SK-N-SH treated with all-trans-retinoic acid at 6 μM for 48 hours (cell line): ENCODE results near the gene NLGN2.

ENCODE experiments used
- ATAC-seq: fragments of 200-7000 bp; cut with Tn5 transposase; 3 replicates; pipeline ENCODE4 v1.9.1; 2020; ENCODE audit warnings: mild to moderate bottlenecking, moderate library complexity
- ARNTL ChIP-seq: fragments of 450-650 bp; formaldehyde crosslinking; IDR thresholded peaks from 2 replicates; pipeline ENCODE4 v1.5.0; 2020; ENCODE audit warnings: low read depth, mild to moderate bottlenecking, moderate library complexity, borderline replicate concordance
- BACH2 ChIP-seq: fragments of 250-450 bp; sonication (Bioruptor Pico); IDR thresholded peaks from 2 replicates; pipeline ENCODE4 v1.9.0; 2021; ENCODE audit warnings: mild to moderate bottlenecking, borderline replicate concordance
- CSDC2 ChIP-seq: fragments of 250-450 bp; sonication (Bioruptor Pico); IDR thresholded peaks from 2 replicates; pipeline ENCODE4 v1.5.0; 2020; ENCODE audit warnings: mild to moderate bottlenecking, moderate library complexity
- GLIS3 ChIP-seq: fragments of 250-450 bp; sonication (Bioruptor Pico); IDR thresholded peaks from 2 replicates; pipeline ENCODE4 v1.5.0; 2020; ENCODE audit warnings: mild to moderate bottlenecking, moderate library complexity
- ISL1 ChIP-seq: fragments of 250-450 bp; sonication (Bioruptor Pico); IDR thresholded peaks from 2 replicates; pipeline ENCODE4 v2.1.2; 2022; ENCODE audit warnings: mild to moderate bottlenecking, moderate library complexity
- PPARA ChIP-seq: fragments of 250-450 bp; sonication (Bioruptor Pico); IDR thresholded peaks from 2 replicates; pipeline ENCODE4 v1.5.0; 2020; ENCODE audit warnings: mild to moderate bottlenecking, borderline replicate concordance
- SNAI2 ChIP-seq: fragments of 250-450 bp; sonication (Bioruptor Pico); IDR thresholded peaks from 2 replicates; pipeline ENCODE4 v1.5.0; 2020; ENCODE audit warnings: mild to moderate bottlenecking, moderate library complexity
- TCF4 ChIP-seq: fragments of 250-450 bp; sonication (Bioruptor Pico); IDR thresholded peaks from 2 replicates; pipeline ENCODE4 v1.8.0; 2021; ENCODE audit warnings: mild to moderate bottlenecking, moderate library complexity, borderline replicate concordance
- ZC3H10 ChIP-seq: fragments of 250-450 bp; sonication (Bioruptor Pico); IDR thresholded peaks from 2 replicates; pipeline ENCODE4 v1.5.1; 2021; ENCODE audit warnings: mild to moderate bottlenecking, moderate library complexity
- ZFP3 ChIP-seq: fragments of 250-450 bp; sonication (Bioruptor Pico); IDR thresholded peaks from 2 replicates; pipeline ENCODE4 v1.5.0; 2020; ENCODE audit warnings: mild to moderate bottlenecking, moderate library complexity
- ZFP30 ChIP-seq: fragments of 450-650 bp; formaldehyde crosslinking; IDR thresholded peaks from 2 replicates; pipeline ENCODE4 v1.5.0; 2022; ENCODE audit warnings: mild to moderate bottlenecking, moderate library complexity
- ZNF565 ChIP-seq: fragments of 450-650 bp; formaldehyde crosslinking; conservative IDR thresholded peaks from 2 replicates; pipeline ENCODE4 v1.5.0; 2020; ENCODE audit warnings: low read depth, mild to moderate bottlenecking, moderate library complexity
- ZNF70 ChIP-seq: fragments of 450-650 bp; formaldehyde crosslinking; IDR thresholded peaks from 2 replicates; pipeline ENCODE4 v1.5.0; 2020; ENCODE audit warnings: mild to moderate bottlenecking, moderate library complexity
- ZNF8 ChIP-seq: fragments of 450-650 bp; formaldehyde crosslinking; IDR thresholded peaks from 2 replicates; pipeline ENCODE4 v1.5.0; 2020; ENCODE audit warnings: mild to moderate bottlenecking, moderate library complexity
- TF ChIP-seq, protein P1 (sequence below): fragments of 250-450 bp; sonication (Bioruptor Pico); IDR thresholded peaks from 2 replicates; pipeline ENCODE4 v1.8.0; 2020; ENCODE audit warnings: mild to moderate bottlenecking, moderate library complexity, borderline replicate concordance
- TF ChIP-seq, protein P2 (sequence below): fragments of 250-450 bp; sonication (Bioruptor Pico); IDR thresholded peaks from 2 replicates; pipeline ENCODE4 v1.5.1; 2021; ENCODE audit warnings: mild to moderate bottlenecking, moderate library complexity
- TF ChIP-seq, protein P3 (sequence below): fragments of 250-450 bp; sonication (Bioruptor Pico); IDR thresholded peaks from 2 replicates; pipeline ENCODE4 v1.5.1; 2020; ENCODE audit warnings: low read depth, mild to moderate bottlenecking, moderate library complexity
- TF ChIP-seq, protein P4 (sequence below): fragments of 250-450 bp; sonication (Bioruptor Pico); IDR thresholded peaks from 2 replicates; pipeline ENCODE4 v1.5.0; 2020; ENCODE audit warnings: mild to moderate bottlenecking, moderate library complexity
- TF ChIP-seq, protein P5 (sequence below): fragments of 250-450 bp; sonication (Bioruptor Pico); IDR thresholded peaks from 2 replicates; pipeline ENCODE4 v1.8.0; 2021; ENCODE audit warnings: low read depth, mild to moderate bottlenecking, moderate library complexity, borderline replicate concordance

Gene NLGN2

DNA sequence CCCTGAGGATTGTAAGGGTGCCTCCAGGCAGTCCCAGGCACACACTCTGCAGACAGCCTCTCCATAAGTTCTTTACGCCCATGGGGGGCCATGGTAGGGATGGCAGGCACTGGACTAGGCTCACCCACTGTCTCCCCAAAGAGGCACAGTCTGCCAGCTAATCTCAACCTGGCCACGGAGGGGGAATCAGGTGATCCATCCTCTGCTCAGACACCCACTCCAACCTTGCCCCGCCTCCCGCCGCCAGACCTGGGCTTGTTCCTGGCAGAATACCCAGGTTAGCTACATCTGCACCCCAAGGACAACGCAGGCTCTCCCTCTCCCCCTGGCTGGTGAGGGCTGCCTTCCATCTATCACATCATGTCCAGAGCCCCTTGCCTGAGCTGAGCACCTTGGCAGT, 1.2 kb downstream of the NLGN2 start (continued):
- TF ChIP-seq, protein P1, sequence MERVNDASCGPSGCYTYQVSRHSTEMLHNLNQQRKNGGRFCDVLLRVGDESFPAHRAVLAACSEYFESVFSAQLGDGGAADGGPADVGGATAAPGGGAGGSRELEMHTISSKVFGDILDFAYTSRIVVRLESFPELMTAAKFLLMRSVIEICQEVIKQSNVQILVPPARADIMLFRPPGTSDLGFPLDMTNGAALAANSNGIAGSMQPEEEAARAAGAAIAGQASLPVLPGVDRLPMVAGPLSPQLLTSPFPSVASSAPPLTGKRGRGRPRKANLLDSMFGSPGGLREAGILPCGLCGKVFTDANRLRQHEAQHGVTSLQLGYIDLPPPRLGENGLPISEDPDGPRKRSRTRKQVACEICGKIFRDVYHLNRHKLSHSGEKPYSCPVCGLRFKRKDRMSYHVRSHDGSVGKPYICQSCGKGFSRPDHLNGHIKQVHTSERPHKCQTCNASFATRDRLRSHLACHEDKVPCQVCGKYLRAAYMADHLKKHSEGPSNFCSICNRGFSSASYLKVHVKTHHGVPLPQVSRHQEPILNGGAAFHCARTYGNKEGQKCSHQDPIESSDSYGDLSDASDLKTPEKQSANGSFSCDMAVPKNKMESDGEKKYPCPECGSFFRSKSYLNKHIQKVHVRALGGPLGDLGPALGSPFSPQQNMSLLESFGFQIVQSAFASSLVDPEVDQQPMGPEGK (CRISPR knock-in tag), result no peak
- TF ChIP-seq ZNF70 (CRISPR knock-in tag) (no peak), ZNF8 (CRISPR knock-in tag) (no peak)

DNA sequence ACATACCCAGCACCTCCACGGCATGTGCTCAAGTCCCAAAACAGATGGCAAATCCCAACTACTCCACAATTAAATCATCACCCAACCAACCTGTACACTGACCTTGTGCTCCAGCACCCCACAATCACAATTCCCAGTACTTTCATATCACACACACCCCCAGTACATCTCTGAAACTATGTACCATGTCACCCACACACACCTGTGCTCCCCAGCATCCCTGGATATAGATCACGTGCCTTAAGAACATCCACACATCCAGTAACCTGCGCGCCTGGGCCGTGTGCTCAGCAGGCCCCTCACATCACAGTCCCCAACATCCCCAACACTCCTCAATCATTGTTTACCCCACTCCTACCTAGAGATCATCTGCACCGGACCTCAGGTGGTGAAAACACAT, 2.1 kb downstream of the NLGN2 start:
- no peak for ATAC-seq
- TF ChIP-seq BACH2 (CRISPR knock-in tag) (no peak), TCF4 (CRISPR knock-in tag) (no peak), ZFP30 (CRISPR knock-in tag) (no peak), ZC3H10 (no peak), ZFP3 (no peak)
- TF ChIP-seq, protein P2, sequence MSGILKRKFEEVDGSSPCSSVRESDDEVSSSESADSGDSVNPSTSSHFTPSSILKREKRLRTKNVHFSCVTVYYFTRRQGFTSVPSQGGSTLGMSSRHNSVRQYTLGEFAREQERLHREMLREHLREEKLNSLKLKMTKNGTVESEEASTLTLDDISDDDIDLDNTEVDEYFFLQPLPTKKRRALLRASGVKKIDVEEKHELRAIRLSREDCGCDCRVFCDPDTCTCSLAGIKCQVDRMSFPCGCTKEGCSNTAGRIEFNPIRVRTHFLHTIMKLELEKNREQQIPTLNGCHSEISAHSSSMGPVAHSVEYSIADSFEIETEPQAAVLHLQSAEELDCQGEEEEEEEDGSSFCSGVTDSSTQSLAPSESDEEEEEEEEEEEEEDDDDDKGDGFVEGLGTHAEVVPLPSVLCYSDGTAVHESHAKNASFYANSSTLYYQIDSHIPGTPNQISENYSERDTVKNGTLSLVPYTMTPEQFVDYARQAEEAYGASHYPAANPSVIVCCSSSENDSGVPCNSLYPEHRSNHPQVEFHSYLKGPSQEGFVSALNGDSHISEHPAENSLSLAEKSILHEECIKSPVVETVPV (CRISPR knock-in tag), result no peak
- TF ChIP-seq, protein P3, sequence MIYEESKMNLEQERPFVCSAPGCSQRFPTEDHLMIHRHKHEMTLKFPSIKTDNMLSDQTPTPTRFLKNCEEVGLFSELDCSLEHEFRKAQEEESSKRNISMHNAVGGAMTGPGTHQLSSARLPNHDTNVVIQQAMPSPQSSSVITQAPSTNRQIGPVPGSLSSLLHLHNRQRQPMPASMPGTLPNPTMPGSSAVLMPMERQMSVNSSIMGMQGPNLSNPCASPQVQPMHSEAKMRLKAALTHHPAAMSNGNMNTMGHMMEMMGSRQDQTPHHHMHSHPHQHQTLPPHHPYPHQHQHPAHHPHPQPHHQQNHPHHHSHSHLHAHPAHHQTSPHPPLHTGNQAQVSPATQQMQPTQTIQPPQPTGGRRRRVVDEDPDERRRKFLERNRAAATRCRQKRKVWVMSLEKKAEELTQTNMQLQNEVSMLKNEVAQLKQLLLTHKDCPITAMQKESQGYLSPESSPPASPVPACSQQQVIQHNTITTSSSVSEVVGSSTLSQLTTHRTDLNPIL (CRISPR knock-in tag), result no peak
- TF ChIP-seq, all 23 proteins: peak for 0

DNA sequence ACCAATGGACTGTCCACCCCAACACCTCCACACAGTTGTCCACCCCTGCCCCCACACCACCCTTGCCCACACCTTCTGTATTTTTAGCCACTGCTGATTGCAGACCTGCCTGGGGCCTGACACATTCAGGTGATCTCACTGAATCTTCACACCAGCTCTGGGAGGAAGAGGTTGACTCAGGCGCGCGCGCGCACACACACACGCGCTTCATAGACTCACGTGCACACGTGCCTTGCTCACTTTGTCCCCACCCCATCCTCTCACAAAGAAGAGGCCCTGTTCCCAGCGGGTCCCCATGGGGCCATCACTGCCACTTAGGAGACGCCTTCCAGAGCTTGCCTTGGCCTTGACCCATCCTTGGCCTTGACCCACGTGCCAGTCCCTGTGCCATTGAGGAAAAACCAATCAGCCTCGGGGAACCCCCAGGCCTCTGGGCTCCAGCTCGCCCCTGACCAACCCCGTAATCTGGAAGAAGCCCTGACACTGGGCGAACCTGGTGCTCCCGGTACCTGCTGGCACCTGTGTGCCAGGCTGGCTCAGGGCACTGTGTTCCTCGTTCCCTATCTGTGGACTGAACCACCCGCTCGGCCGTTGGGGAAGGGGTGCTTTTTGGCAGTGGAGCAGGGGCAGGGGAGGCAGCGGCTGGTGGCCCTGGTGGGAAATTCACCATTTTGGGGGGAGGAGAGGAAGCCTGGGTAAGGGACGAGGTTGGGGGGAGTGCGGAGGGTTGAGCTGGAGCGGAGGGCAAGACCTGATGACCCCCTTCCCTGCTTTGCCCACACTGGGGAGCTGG, 3.2 kb downstream of the NLGN2 start:
- ATAC-seq, result no peak
- TF ChIP-seq, protein P1 (CRISPR knock-in tag), result no peak
- no peak for TF ChIP-seq PPARA (CRISPR knock-in tag)
- no peak for TF ChIP-seq ARNTL (CRISPR knock-in tag)
- no peak for TF ChIP-seq ISL1 (CRISPR knock-in tag)
- TF ChIP-seq GLIS3, result no peak
- TF ChIP-seq, protein P3 (CRISPR knock-in tag), result no peak
- no peak for TF ChIP-seq SNAI2 (CRISPR knock-in tag)
- no peak for TF ChIP-seq CSDC2 (CRISPR knock-in tag)
- TF ChIP-seq, protein P4, sequence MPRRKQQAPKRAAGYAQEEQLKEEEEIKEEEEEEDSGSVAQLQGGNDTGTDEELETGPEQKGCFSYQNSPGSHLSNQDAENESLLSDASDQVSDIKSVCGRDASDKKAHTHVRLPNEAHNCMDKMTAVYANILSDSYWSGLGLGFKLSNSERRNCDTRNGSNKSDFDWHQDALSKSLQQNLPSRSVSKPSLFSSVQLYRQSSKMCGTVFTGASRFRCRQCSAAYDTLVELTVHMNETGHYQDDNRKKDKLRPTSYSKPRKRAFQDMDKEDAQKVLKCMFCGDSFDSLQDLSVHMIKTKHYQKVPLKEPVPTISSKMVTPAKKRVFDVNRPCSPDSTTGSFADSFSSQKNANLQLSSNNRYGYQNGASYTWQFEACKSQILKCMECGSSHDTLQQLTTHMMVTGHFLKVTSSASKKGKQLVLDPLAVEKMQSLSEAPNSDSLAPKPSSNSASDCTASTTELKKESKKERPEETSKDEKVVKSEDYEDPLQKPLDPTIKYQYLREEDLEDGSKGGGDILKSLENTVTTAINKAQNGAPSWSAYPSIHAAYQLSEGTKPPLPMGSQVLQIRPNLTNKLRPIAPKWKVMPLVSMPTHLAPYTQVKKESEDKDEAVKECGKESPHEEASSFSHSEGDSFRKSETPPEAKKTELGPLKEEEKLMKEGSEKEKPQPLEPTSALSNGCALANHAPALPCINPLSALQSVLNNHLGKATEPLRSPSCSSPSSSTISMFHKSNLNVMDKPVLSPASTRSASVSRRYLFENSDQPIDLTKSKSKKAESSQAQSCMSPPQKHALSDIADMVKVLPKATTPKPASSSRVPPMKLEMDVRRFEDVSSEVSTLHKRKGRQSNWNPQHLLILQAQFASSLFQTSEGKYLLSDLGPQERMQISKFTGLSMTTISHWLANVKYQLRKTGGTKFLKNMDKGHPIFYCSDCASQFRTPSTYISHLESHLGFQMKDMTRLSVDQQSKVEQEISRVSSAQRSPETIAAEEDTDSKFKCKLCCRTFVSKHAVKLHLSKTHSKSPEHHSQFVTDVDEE (CRISPR knock-in tag), result no peak
- TF ChIP-seq, protein P5, sequence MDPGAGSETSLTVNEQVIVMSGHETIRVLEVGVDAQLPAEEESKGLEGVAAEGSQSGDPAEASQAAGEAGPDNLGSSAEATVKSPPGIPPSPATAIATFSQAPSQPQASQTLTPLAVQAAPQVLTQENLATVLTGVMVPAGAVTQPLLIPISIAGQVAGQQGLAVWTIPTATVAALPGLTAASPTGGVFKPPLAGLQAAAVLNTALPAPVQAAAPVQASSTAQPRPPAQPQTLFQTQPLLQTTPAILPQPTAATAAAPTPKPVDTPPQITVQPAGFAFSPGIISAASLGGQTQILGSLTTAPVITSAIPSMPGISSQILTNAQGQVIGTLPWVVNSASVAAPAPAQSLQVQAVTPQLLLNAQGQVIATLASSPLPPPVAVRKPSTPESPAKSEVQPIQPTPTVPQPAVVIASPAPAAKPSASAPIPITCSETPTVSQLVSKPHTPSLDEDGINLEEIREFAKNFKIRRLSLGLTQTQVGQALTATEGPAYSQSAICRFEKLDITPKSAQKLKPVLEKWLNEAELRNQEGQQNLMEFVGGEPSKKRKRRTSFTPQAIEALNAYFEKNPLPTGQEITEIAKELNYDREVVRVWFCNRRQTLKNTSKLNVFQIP, result no peak
- TF ChIP-seq ZNF565 (CRISPR knock-in tag), result no peak
- TF ChIP-seq TCF4 (CRISPR knock-in tag), result no peak
- no peak for TF ChIP-seq ZFP30 (CRISPR knock-in tag)
- TF ChIP-seq ZNF70 (CRISPR knock-in tag), result no peak
